Activated CD4-positive, alpha-beta T cell treated with anti-CD3 and anti-CD28 coated beads, Interleukin-2, amount 50 U/mL, for 4 hours (primary cell): ENCODE results near the gene CROCC2.
A peak's percentile ranks its signal among the peaks of the same experiment; 100 is the strongest.

ENCODE experiments used
- DNase-seq, 2 experiments: peaks; one replicate each; pipeline ENCODE4 v3.0.0-alpha.2; 2020

The CROCC2 gene

GRCh38 chr2:240911641-240912265, 5.6 kb downstream of the CROCC2 start:
- DNase-seq = no peak

DNA sequence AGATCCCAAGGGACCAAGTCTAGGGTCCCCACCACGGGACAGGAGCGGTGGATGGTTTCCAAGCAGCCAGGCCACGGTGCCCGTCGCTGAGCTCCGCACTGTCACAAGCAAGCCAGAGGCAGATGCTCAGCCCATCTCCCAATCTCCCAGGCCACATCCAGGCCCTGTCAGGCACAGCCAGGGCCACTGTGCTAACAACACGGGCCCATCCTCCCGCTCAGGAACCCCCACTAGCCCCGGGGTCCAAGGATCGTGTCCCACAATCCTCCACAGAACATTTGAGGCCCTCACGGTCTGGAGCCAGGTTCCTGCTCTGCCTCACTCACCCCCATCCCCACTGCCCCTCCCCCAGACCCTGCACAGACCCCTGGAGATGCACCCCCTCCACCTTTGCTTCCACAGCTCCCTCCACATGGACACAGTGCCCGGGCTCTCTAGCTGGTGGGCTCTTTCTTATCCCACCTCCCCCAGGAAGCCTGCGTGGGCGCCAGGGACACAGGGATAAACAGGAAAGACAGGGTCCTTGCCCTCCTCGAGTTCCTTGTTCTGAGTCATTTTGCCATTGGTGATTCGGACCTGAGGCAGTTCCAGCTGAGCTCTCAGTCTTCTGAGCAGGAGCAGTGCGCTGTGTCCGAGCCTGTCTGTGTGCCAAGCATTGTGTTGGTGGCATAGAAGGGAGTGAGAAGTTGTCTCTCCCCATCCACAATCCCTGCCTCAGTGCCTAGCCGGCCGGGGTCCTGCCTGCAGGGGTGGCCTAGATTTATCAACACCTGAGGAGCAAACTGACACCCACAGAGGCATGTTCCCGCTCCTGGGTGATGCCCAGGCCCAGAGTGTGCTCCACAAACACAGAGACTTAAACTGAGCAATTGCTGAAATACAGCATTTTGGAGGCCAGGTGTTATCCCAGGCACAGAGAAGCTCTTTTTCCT, 7.0 kb downstream of the CROCC2 start:
- no peak for DNase-seq

- peak; percentile 45 to 47 for DNase-seq
Observed at GRCh38 chr2:240913810-240914644, 7.9 kb downstream of the CROCC2 start.

DNA sequence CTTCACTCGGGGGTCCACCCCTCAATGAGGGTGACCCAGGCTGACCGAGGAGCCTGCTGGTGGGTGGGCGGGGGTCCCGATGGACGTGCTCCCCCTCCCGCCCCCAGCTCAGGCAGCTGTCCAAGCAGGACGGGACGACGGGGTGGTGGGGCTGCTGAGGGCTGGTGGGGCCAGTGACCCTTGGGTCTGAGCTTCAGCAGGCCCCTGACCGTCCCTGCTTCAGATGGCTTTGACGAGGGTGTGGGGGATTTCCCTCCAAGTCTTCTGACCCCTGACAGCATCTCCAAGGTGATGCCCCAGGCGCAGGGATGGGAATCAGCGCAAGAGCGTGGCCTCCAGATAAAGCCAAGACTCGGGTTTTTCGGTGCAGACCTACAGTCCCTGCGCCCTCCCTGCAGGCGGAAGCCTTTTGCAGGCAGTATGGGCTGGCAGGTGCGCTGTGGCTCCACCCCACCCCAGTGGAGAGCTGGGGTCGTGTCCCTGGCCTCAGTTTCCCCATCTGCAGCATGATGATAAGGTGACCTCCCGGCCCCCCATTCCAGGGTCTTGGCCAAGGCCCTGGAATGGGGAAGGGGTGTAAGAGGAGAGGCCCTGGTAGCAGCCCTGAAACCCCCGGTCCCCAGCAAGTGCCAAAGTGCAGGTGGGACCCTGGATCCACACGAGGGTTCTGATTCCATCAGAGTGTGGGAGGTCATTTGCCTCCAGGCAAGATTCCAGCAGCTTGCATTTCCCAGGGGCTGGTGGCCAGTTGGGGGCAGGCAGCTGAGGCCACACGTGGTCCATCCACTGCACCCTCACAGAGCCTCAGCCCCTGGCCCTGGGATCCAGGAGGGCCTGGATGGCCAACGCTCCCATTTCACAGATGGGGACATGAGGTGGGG, 8.7 kb downstream of the CROCC2 start:
- no peak for DNase-seq

- DNase-seq = no peak
Observed at GRCh38 chr2:240915526-240916341, 9.6 kb downstream of the CROCC2 start.

DNA sequence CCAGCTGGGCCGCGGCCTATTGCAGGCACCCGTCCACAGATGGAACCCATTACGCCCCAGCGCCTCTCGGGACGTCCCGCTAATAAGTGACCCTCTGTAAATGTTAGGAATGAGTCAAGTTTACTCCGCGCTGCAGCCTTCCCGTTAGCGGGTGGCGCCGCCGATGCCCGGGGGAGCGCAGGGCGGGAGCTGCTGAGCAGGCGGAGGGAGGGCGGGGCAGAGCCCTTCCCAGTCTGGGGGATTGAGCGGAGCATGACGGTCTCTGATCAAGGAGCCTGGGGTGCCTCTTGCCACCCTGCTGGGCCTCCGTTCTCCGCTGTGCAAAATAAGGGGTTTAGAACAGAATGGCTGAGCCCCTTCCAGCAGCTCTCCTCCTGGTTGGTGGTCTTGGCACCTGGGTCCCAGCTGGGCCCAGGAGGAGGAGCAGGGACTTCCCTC, 10.5 kb downstream of the CROCC2 start:
- DNase-seq = no peak

- no peak for DNase-seq
Observed at GRCh38 chr2:240917009-240917683, 11.0 kb downstream of the CROCC2 start.

- no peak for DNase-seq
Observed at GRCh38 chr2:240917684-240918257, 11.6 kb downstream of the CROCC2 start.

DNA sequence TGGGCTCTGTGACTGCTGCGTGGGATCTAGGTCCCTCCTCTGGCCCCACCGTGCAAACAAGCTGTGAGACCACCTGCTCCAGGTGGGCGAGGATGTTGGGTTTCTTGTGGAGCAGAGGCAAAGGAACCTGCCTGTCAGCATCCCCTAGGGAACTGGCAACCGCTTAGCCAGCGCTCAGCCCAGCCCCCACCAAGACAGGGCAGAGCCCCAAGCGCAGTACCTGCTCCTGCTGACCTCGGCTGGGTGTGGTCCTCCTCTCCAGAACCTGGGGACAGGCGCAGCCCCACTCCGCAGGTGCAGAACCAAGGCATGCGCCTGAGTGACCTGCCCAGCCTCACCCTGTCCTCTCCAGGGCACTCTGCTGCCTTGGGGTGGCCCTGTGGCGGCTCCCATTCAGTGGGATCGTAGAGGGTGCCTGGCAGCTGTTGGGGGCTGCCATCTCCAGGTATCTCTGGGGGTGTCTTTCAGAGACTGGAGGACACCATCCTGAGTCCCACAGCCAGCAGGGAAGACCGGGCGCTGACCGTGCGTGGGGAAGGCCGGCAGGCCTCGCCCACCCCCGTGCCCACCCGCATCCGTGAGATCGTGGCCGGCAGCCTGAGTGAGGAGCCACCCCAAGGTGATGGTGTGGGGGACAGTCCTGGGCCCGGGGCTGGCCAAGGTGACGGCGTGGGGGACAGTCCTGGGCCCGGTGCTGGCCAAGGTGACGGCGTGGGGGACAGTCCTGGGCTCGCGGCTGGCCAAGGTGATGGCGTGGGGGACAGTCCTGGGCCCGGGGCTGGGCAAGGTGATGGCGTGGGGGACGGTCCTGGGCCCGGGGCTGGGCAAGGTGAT, 12.3 kb downstream of the CROCC2 start:
- no peak for DNase-seq

- DNase-seq = no peak
Observed at GRCh38 chr2:240919161-240919781, 13.1 kb downstream of the CROCC2 start.

DNA sequence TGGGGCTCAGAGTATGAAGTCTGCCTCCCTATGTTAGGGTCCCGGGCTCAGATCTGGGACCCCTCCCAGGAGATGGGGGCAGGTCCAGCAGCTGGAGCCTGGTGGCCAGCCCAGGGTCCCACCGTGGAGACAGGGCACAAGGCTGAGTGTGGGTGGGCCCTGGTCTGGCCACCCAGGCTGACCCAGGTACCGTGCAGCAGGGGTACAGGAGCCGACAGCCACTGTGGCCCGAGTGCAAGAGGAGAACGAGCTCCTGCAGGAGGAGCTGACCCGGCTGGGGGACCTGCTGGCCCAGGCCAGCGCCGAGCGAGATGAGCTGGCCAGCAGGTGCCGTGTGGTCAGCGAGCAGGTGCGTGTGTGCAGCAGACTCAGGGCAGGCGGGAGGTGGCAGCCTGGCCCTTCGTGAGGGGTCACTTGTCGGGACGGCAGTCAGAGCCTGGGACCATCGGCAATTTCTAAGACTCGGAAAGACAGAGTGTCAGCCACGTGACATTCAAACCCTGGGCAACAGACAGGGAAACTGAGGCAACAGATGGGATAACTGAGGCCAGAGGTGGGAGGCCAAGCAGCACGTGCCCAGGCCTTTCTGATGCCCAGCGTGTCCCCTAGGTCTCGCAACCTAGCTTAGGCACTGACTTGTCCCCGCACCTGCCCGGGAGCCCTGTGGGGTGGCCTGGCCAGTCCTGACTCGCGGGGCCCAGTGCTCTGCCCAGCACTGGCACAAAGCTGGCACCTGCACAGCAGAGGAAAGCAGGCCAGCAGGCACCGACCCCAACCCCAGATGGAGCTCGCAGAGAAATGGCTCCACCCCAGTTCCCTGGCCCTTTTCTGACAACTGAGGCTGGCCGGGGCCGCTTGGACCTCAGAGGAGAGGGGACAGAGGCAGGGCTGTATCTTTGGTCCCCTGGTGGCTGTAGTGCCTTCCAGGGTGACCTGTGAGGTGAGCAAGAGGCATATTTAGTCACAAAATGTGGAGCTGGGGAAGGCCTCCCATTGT, 13.9 kb downstream of the CROCC2 start:
- DNase-seq = no peak

DNA sequence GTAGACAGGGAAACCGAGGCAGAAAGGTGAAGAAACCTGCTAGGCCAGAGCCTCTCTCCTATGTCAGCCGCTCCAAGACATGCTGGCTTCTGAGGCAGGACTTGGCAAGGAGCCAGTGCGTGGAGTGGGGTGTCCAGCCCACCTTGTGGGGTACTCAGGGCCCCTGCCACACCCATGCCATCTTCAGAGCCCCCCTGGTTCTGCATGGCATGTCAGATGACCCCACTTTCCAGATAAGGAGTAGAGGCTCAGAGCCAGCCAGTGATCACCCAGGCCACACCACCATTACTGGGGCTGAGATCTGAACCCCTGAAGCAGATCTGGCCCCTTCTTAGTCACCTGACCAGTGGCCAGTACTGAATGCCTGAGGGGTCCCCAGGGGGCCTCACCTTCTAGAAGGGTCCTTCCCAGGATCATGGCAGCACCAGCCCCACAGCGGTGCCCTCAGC, 14.7 kb downstream of the CROCC2 start:
- DNase-seq = no peak

- no peak for DNase-seq
Observed at GRCh38 chr2:240921311-240921994, 15.3 kb downstream of the CROCC2 start.

DNA sequence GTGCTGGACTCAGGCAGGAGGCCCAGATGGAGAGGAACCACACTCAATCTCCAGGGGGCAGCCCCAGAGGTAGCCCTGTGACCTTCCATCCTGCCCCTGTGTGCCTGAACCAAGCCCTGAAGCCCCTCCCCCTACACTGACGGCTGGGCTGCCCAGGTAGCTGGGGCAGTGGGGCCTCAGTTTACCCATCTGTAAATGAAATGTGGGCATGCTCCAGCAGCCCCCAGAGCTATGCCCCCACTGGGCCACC, 15.8 kb downstream of the CROCC2 start:
- no peak for DNase-seq

GRCh38 chr2:240922245-240922981, 16.3 kb downstream of the CROCC2 start:
- DNase-seq = no peak

DNA sequence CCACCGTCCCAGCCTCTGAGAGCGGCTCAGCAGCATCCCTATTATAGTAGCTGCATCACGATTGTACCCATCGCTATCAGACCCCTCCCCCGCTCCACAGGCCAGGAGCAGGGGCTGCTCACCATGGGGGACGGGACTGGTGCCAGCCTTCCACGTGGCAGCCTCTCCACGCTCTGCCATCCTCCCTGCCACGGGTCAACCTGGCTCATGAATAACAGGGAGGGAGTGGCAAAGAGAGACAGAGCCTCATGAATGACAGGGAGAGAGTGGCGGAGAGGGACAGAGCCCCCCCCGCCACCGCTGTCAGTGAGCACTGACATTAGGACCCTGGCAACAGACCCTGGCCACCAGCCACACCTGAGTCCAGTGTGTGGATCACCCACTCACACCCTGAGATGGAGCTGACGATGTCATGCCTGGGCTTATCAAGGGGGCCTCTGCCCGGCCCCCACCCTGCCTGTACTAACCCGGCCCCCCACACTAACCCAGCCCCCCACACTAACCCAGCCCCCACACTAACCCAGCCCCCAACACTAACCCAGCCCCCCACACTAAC, 16.9 kb downstream of the CROCC2 start:
- no peak for DNase-seq
